Astrocyte (in vitro differentiated cells and primary cell): ENCODE results near the gene ERFE.

Experiments used
- EZH2 ChIP-seq: IDR thresholded peaks from 2 replicates; pipeline ENCODE4 v1.6.1; 2012; ENCODE audit warnings: mild to moderate bottlenecking, low read length, inconsistent platforms; ENCODE audit not compliant: insufficient read depth
- TF ChIP-seq, protein P1 (sequence below): IDR thresholded peaks from 2 replicates; pipeline ENCODE4 v1.5.1; 2011; ENCODE audit warnings: low read depth, mild to moderate bottlenecking, inconsistent platforms, low read length, moderate library complexity; ENCODE audit not compliant: insufficient read depth

- TF ChIP-seq, protein P1, sequence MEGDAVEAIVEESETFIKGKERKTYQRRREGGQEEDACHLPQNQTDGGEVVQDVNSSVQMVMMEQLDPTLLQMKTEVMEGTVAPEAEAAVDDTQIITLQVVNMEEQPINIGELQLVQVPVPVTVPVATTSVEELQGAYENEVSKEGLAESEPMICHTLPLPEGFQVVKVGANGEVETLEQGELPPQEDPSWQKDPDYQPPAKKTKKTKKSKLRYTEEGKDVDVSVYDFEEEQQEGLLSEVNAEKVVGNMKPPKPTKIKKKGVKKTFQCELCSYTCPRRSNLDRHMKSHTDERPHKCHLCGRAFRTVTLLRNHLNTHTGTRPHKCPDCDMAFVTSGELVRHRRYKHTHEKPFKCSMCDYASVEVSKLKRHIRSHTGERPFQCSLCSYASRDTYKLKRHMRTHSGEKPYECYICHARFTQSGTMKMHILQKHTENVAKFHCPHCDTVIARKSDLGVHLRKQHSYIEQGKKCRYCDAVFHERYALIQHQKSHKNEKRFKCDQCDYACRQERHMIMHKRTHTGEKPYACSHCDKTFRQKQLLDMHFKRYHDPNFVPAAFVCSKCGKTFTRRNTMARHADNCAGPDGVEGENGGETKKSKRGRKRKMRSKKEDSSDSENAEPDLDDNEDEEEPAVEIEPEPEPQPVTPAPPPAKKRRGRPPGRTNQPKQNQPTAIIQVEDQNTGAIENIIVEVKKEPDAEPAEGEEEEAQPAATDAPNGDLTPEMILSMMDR, result no peak
- TF ChIP-seq EZH2, result no peak
Measured at GRCh38 chr2:238167344-238167715, 8.6 kb downstream of the ERFE start.
